ENCODE results near the gene PHLDB2. TPM values are rescaled to one million over a fixed set of nuclear protein-coding genes. Genes with fewer than 3 reads are reported as not detected.

Gene PHLDB2
- total RNA-seq, 1 experiment from 2014 or later = 60.5 TPM

DNA sequence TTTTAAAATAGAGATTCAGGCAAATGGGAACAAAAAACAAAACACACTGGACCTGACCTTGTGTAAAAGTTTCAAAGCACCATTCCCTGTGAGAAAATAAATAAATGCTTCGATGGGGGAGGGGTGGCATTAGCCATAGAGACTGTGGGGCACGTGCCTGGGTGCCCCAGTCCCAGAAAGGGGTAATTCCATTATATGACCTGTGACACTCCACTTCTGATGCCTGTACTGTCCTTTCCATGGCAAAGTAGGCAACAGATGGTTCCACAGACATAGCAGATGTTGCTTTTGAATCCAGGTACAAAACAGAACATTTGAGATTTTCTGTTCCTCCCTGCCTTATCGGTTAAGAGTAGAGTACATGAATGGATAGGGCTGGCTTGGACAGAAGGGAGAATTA, 3.9 kb downstream of the PHLDB2 start:
- BruUV-seq (replicated peaks) = no TSS peak
- H3K27ac Mint-ChIP-seq (ENCODE audit: unreplicated experiment) = no peak overlapping the region
- no peak overlapping the region for H3K4me3 Mint-ChIP-seq (ENCODE audit: unreplicated experiment)
- TF ChIP-seq, protein P1, sequence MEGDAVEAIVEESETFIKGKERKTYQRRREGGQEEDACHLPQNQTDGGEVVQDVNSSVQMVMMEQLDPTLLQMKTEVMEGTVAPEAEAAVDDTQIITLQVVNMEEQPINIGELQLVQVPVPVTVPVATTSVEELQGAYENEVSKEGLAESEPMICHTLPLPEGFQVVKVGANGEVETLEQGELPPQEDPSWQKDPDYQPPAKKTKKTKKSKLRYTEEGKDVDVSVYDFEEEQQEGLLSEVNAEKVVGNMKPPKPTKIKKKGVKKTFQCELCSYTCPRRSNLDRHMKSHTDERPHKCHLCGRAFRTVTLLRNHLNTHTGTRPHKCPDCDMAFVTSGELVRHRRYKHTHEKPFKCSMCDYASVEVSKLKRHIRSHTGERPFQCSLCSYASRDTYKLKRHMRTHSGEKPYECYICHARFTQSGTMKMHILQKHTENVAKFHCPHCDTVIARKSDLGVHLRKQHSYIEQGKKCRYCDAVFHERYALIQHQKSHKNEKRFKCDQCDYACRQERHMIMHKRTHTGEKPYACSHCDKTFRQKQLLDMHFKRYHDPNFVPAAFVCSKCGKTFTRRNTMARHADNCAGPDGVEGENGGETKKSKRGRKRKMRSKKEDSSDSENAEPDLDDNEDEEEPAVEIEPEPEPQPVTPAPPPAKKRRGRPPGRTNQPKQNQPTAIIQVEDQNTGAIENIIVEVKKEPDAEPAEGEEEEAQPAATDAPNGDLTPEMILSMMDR (IDR thresholded peaks at IDR 0.05; ENCODE audit: insufficient read depth in 1 of 2, low read depth in 1 of 2, low read length in 1 of 2, severe bottlenecking in 1 of 2, unreplicated experiment in 1 of 2) = no peak
- H3K36me3 Mint-ChIP-seq (ENCODE audit: insufficient read depth, unreplicated experiment) = peaks cover 14% of the 10 kb centered on the region
- Histone ChIP-seq H3K4me3 (ENCODE audit: low read depth, low read length) (no peak overlapping the region), H3K36me3 (ENCODE audit: control insufficient read depth, insufficient read depth, low read length) (no peaks in the 10 kb centered on the region), H3K9me3 (no peaks in the 10 kb centered on the region), H3K4me1 (peaks cover 38% of the 10 kb centered on the region), H3K27me3 (replicated peaks; ENCODE audit: control insufficient read depth, insufficient read depth, low read length) (no peaks in the 10 kb centered on the region)
- ChIA-PET CTCF (no interaction called here), POLR2A (no interaction called here)
- no peak for DNase-seq
- intact Hi-C loops (cut with micrococcal nuclease; ENCODE audit: unreplicated experiment) = no loop called here
- no peaks in the 10 kb centered on the region for H3K9me3 Mint-ChIP-seq (ENCODE audit: unreplicated experiment)
- no peaks in the 10 kb centered on the region for H3K27me3 Mint-ChIP-seq (ENCODE audit: insufficient read depth, unreplicated experiment)
- H3K4me1 Mint-ChIP-seq (ENCODE audit: low read depth, unreplicated experiment) = peaks cover 31% of the 10 kb centered on the region

DNA sequence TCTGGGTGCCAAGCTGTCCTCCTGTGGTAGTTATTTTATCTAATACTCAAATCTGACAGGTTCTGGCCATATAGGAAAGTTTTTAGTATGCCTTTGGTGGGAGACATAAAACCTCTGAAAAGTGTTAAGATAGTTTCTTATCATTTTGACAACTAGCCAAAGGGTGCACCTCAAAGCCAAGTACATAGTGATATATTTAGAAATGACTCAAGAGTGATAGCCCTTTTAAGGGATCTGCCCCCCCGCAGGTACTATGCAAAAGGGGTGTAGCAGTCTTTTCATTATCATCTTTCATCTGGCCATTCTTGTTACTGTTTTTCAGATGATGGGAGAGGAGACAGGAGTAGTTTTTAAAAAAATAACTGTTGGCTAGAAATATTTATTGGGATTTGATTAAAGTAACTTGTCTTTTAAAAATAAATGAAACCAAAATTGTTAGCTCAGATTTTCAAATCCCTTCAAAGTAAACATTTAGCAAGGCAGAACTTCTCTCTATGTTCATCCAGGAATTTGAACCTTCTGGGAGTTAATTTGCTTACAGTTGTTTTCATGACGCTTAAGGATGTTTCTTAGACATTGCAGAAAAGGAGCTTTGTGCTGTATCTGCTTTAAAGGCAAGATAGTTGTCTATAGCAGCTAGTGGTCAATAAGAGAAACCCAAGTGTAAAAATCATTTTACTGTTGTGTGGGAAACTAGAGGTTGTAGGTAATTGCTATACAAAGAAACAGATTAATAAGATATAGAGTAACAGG, 5.1 kb downstream of the PHLDB2 start:
- H3K27ac Mint-ChIP-seq (ENCODE audit: unreplicated experiment) = no peak overlapping the region
- Histone ChIP-seq H3K36me3 (ENCODE audit: control insufficient read depth, insufficient read depth, low read length) (no peaks in the 10 kb centered on the region), H3K27me3 (replicated peaks; ENCODE audit: control insufficient read depth, insufficient read depth, low read length) (no peaks in the 10 kb centered on the region), H3K4me1 (peaks cover 38% of the 10 kb centered on the region), H3K9me3 (no peaks in the 10 kb centered on the region), H3K4me3 (ENCODE audit: low read depth, low read length) (no peak overlapping the region)
- DNase-seq = no peak
- CTCF ChIA-PET = interaction anchor here (0.7 to 1.1 kb wide), 2 partner anchors 103 to 147 kb away, joined by 4 read pairs; no protein-coding TSS in a partner anchor
- H3K4me1 Mint-ChIP-seq (ENCODE audit: low read depth, unreplicated experiment) = peaks cover 33% of the 10 kb centered on the region
- no peak overlapping the region for H3K4me3 Mint-ChIP-seq (ENCODE audit: unreplicated experiment)
- intact Hi-C loops (cut with micrococcal nuclease; ENCODE audit: unreplicated experiment) = loop anchor here (1.0 kb wide), 1 partner anchor 103 kb away; no protein-coding TSS in a partner anchor
- TF ChIP-seq, protein P1 (IDR thresholded peaks at IDR 0.05; ENCODE audit: insufficient read depth in 1 of 2, low read depth in 1 of 2, low read length in 1 of 2, severe bottlenecking in 1 of 2, unreplicated experiment in 1 of 2) = no peak
- POLR2A ChIA-PET = interaction anchor here (0.7 kb wide), 1 partner anchor 148 kb away, joined by 3 read pairs; no protein-coding TSS in a partner anchor
- no peaks in the 10 kb centered on the region for H3K9me3 Mint-ChIP-seq (ENCODE audit: unreplicated experiment)
- no peaks in the 10 kb centered on the region for H3K27me3 Mint-ChIP-seq (ENCODE audit: insufficient read depth, unreplicated experiment)
- BruUV-seq (replicated peaks) = no TSS peak
- H3K36me3 Mint-ChIP-seq (ENCODE audit: insufficient read depth, unreplicated experiment) = peaks cover 10% of the 10 kb centered on the region

DNA sequence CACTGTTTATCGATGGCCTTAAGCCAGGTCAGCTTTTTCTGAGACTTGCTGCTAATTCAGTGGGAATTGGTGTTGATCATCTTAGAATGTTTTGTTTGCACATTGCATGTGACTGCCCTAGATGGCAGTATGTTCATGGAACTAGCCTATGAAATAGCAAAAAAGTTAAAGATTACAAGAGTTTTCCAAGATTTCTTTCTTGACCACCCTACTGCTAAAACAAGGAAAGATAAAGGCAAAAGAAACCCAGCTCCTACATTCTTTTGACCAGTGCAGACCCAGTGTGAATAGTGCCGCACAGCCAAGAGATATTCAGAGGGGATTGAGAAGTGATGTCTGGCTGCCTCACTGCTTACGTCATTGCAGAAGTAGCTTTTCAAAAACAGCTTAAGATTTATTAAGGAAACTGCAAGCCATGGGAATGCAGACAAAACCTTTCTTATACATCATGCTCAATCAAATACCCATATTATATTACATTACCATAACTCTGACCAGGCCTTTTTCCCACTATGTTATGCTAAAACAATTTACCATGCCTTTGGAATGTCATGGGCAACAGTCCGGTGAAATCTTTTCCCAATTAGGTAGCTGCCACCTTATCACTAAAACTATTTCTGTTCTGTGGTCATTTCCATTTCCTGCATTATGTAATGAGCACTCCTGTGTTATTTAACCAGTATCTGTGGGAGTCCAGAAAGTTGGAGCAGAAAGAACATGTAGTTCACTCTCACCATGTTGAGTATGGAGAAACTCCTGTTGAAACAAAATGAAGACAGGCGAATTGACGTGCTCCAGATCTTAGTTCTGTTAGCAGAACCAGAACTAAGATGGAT, 6.0 kb downstream of the PHLDB2 start:
- BruUV-seq (replicated peaks) = no TSS peak
- POLR2A ChIA-PET = no interaction called here
- DNase-seq = no peak
- H3K4me3 Mint-ChIP-seq (ENCODE audit: unreplicated experiment) = no peak overlapping the region
- H3K36me3 ChIP-seq (ENCODE audit: control insufficient read depth, insufficient read depth, low read length) = no peaks in the 10 kb centered on the region
- peaks cover 45% of the 10 kb centered on the region for H3K4me1 ChIP-seq
- H3K27me3 Mint-ChIP-seq (ENCODE audit: insufficient read depth, unreplicated experiment) = no peaks in the 10 kb centered on the region
- intact Hi-C loops (cut with micrococcal nuclease; ENCODE audit: unreplicated experiment) = loop anchor here (1.0 kb wide), 1 partner anchor 102 kb away; no protein-coding TSS in a partner anchor
- CTCF ChIA-PET = interaction anchor here (0.6 to 1.1 kb wide), 6 partner anchors 30 to 165 kb away, joined by 3 to 5 read pairs (median 4); partner anchors contain the start of gene ABHD10
- H3K9me3 ChIP-seq = no peaks in the 10 kb centered on the region
- H3K4me3 ChIP-seq (ENCODE audit: low read depth, low read length) = no peak overlapping the region
- H3K9me3 Mint-ChIP-seq (ENCODE audit: unreplicated experiment) = no peaks in the 10 kb centered on the region
- TF ChIP-seq, protein P1 (IDR thresholded peaks at IDR 0.05; ENCODE audit: insufficient read depth in 1 of 2, low read depth in 1 of 2, low read length in 1 of 2, severe bottlenecking in 1 of 2, unreplicated experiment in 1 of 2) = peak; percentile 27 to 35
- peak overlapping the region; percentile 8 for H3K27ac Mint-ChIP-seq (ENCODE audit: unreplicated experiment)
- no peaks in the 10 kb centered on the region for H3K27me3 ChIP-seq (replicated peaks; ENCODE audit: control insufficient read depth, insufficient read depth, low read length)
- peaks cover 42% of the 10 kb centered on the region for H3K4me1 Mint-ChIP-seq (ENCODE audit: low read depth, unreplicated experiment)
- H3K36me3 Mint-ChIP-seq (ENCODE audit: insufficient read depth, unreplicated experiment) = peaks cover under 1% of the 10 kb centered on the region

All from Caco-2 (cell line).